SK-N-SH (cell line): ENCODE measurements around the gene PCIF1. TPM values are rescaled to one million over a fixed set of nuclear protein-coding genes. Genes with fewer than 3 reads are reported as not detected.

Source experiments
- CTCF ChIA-PET: fragments of 300-600, 350-600 bp; formaldehyde crosslinking; extraction: SDS; loops from one replicate; lab custom pipeline; 2021; lab: Yijun Ruan, JAX
- POLR2A ChIA-PET: fragments of 350-600 bp; sonication (Branson Sonifier 250); formaldehyde crosslinking; extraction: SDS; loops from one replicate; lab custom pipeline; 2020; ENCODE audit warnings: antibody characterized with exemption, inconsistent platforms; lab: Yijun Ruan, JAX
- DNase-seq: peaks from one replicate; pipeline ENCODE4 v3.0.0; 2012
- H2AFZ ChIP-seq: fragments of 200-600 bp; sonication (generic); 2 replicates; pipeline ENCODE4 v1.8.1; 2016; ENCODE audit warnings: antibody characterized with exemption, mild to moderate bottlenecking, low read depth
- H3F3A ChIP-seq: fragments of 200-600 bp; sonication (generic); replicated peaks from 2 replicates; pipeline ENCODE3; 2016; ENCODE audit warnings: antibody characterized with exemption, mild to moderate bottlenecking; ENCODE audit not compliant: insufficient read depth
- H3K27ac ChIP-seq, 2 experiments: fragments of 200-500 bp in 1 of 2; fragments of 200-600 bp in 1 of 2; sonication (Bioruptor generic) in 1 of 2; sonication (generic), shearing (Covaris generic) in 1 of 2; 2 replicates each; pipeline versions ENCODE4 v1.5.1 to v1.6.1; 2014 to 2016; ENCODE audit warnings: low read depth in 2 of 2, inconsistent platforms in 1 of 2, low read length in 1 of 2, mild to moderate bottlenecking in 1 of 2, mixed read lengths in 1 of 2
- H3K27me3 ChIP-seq: fragments of 200-600 bp; sonication (generic), shearing (Covaris generic); 2 replicates; pipeline ENCODE4 v1.6.1; 2016; ENCODE audit warnings: mixed run types; ENCODE audit not compliant: insufficient read depth
- H3K36me3 ChIP-seq, 2 experiments: fragments of 200-500 bp in 1 of 2; fragments of 200-600 bp in 1 of 2; sonication (Bioruptor generic) in 1 of 2; sonication (generic) in 1 of 2; replicated peaks in 1 of 2; 2 replicates each; pipeline versions ENCODE3 to v1.5.1; 2014 to 2016; ENCODE audit warnings: low read length in 1 of 2, mild to moderate bottlenecking in 1 of 2; ENCODE audit not compliant: insufficient read depth in 2 of 2, control insufficient read depth in 1 of 2
- H3K4me1 ChIP-seq, 2 experiments: fragments of 200-500 bp in 1 of 2; fragments of 200-600 bp in 1 of 2; sonication (Bioruptor generic) in 1 of 2; sonication (generic), shearing (Covaris generic) in 1 of 2; 2 replicates each; pipeline versions ENCODE4 v1.5.1 to v1.6.1; 2014 to 2016; ENCODE audit warnings: low read depth in 1 of 2, low read length in 1 of 2, mixed run types in 1 of 2; ENCODE audit not compliant: insufficient read depth in 2 of 2, control insufficient read depth in 1 of 2
- H3K4me2 ChIP-seq: fragments of 200-600 bp; sonication (generic), shearing (Covaris generic); 2 replicates; pipeline ENCODE4 v1.6.1; 2017; ENCODE audit warnings: mixed run types
- H3K4me3 ChIP-seq, 2 experiments: fragments of 200-500 bp in 1 of 2; fragments of 200-600 bp in 1 of 2; sonication (Bioruptor generic) in 1 of 2; sonication (generic), shearing (Covaris generic) in 1 of 2; 2 replicates each; pipeline versions ENCODE4 v1.5.1 to v1.8.1; 2014 to 2016; ENCODE audit warnings: low read depth in 2 of 2, inconsistent platforms in 1 of 2, low read length in 1 of 2, mild to moderate bottlenecking in 1 of 2, mixed read lengths in 1 of 2, moderate library complexity in 1 of 2
- H3K79me2 ChIP-seq: fragments of 200-600 bp; sonication (generic); 2 replicates; pipeline ENCODE4 v1.8.1; 2017; ENCODE audit warnings: mild to moderate bottlenecking; ENCODE audit not compliant: insufficient read depth
- H3K9ac ChIP-seq: fragments of 200-600 bp; sonication (generic); 2 replicates; pipeline ENCODE4 v1.6.1; 2017; ENCODE audit warnings: mixed run types
- H3K9me2 ChIP-seq: fragments of 200-600 bp; sonication (generic); 2 replicates; pipeline ENCODE4 v1.6.1; 2017; ENCODE audit warnings: mixed run types
- H3K9me3 ChIP-seq: fragments of 200-600 bp; sonication (generic); 2 replicates; pipeline ENCODE4 v1.6.1; 2017; ENCODE audit warnings: mixed run types, mild to moderate bottlenecking, moderate library complexity
- H4K20me1 ChIP-seq: fragments of 200-600 bp; sonication (generic); 2 replicates; pipeline ENCODE4 v1.6.1; 2017; ENCODE audit warnings: mild to moderate bottlenecking, mixed run types; ENCODE audit not compliant: insufficient read depth
- CTCF ChIP-seq: fragments of 200-600 bp; sonication (generic); IDR thresholded peaks from 2 replicates; pipeline ENCODE4 v1.6.1; 2017; ENCODE audit warnings: antibody characterized with exemption, mild to moderate bottlenecking, moderate library complexity
- ELF1 ChIP-seq: IDR thresholded peaks from 2 replicates; pipeline ENCODE4 v1.4.0; 2012
- EP300 ChIP-seq, 2 experiments: IDR thresholded peaks; 2 replicates each; pipeline versions ENCODE4 v1.4.0 to v1.6.1; 2012; ENCODE audit warnings: borderline replicate concordance in 1 of 2, low read depth in 1 of 2, low read length in 1 of 2
- EZH2phosphoT487 ChIP-seq: fragments of 200-600 bp; sonication (generic); IDR thresholded peaks from 2 replicates; pipeline ENCODE4 v1.6.1; 2017; ENCODE audit warnings: low read depth, mixed run types, mild to moderate bottlenecking, antibody characterized with exemption, moderate library complexity, borderline replicate concordance
- FOSL2 ChIP-seq: IDR thresholded peaks from 2 replicates; pipeline ENCODE4 v1.4.0; 2012; ENCODE audit warnings: low read depth, mild to moderate bottlenecking, moderate library complexity, borderline replicate concordance
- FOXM1 ChIP-seq: IDR thresholded peaks from 2 replicates; pipeline ENCODE4 v1.4.0; 2012; ENCODE audit warnings: low read depth, mild to moderate bottlenecking
- GABPA ChIP-seq: IDR thresholded peaks from 2 replicates; pipeline ENCODE4 v1.4.0; 2012; ENCODE audit warnings: low read depth, mild to moderate bottlenecking
- GATA2 ChIP-seq: sonication (generic); formaldehyde crosslinking; IDR thresholded peaks from 2 replicates; pipeline ENCODE4 v1.5.0; 2020; ENCODE audit warnings: mild to moderate bottlenecking, missing genetic modification reagents
- IRF3 ChIP-seq: fragments of 150-350 bp; IDR thresholded peaks from 2 replicates; pipeline ENCODE4 v1.6.1; 2016; ENCODE audit warnings: mild to moderate bottlenecking, low read depth, low read length
- JUND ChIP-seq: IDR thresholded peaks from 2 replicates; pipeline ENCODE4 v1.4.0; 2012
- MEF2A ChIP-seq: IDR thresholded peaks from 2 replicates; pipeline ENCODE4 v1.4.0; 2012; ENCODE audit warnings: low read depth, borderline replicate concordance
- MXI1 ChIP-seq: IDR thresholded peaks from 2 replicates; pipeline ENCODE4 v1.6.1; 2012; ENCODE audit warnings: mild to moderate bottlenecking, low read depth, low read length, improper control_type of control experiment
- NFIC ChIP-seq: IDR thresholded peaks from 2 replicates; pipeline ENCODE4 v1.4.0; 2012; ENCODE audit warnings: borderline replicate concordance
- NRF1 ChIP-seq: IDR thresholded peaks from 2 replicates; pipeline ENCODE4 v1.6.1; 2012; ENCODE audit warnings: low read depth, mild to moderate bottlenecking, low read length
- PBX3 ChIP-seq: IDR thresholded peaks from 2 replicates; pipeline ENCODE4; 2012
- RAD21 ChIP-seq: IDR thresholded peaks from 2 replicates; pipeline ENCODE4 v1.6.1; 2012; ENCODE audit warnings: mild to moderate bottlenecking, low read length
- RCOR1 ChIP-seq: fragments of 150-350 bp; IDR thresholded peaks from 2 replicates; pipeline ENCODE4 v1.6.1; 2017; ENCODE audit warnings: antibody characterized with exemption, low read length
- RFX5 ChIP-seq: IDR thresholded peaks from 2 replicates; pipeline ENCODE4 v1.6.1; 2012; ENCODE audit warnings: mild to moderate bottlenecking, improper control_type of control experiment, low read length
- RXRA ChIP-seq: IDR thresholded peaks from 2 replicates; pipeline ENCODE4 v1.4.0; 2012; ENCODE audit warnings: low read depth, mild to moderate bottlenecking, borderline replicate concordance
- SIN3A ChIP-seq: IDR thresholded peaks from 2 replicates; pipeline ENCODE4 v1.6.1; 2012; ENCODE audit warnings: low read depth, mild to moderate bottlenecking, low read length, moderate library complexity, borderline replicate concordance
- SMC3 ChIP-seq: IDR thresholded peaks from 2 replicates; pipeline ENCODE4 v1.6.1; 2012; ENCODE audit warnings: low read depth, low read length, improper control_type of control experiment
- TAF1 ChIP-seq: IDR thresholded peaks from 2 replicates; pipeline ENCODE4 v1.6.1; 2012; ENCODE audit warnings: low read depth, mild to moderate bottlenecking, low read length, moderate library complexity, borderline replicate concordance
- TCF12 ChIP-seq: IDR thresholded peaks from 2 replicates; pipeline ENCODE4 v1.4.0; 2012
- TEAD4 ChIP-seq: IDR thresholded peaks from 2 replicates; pipeline ENCODE4 v1.4.0; 2012; ENCODE audit warnings: mild to moderate bottlenecking, borderline replicate concordance; ENCODE audit not compliant: insufficient read depth
- USF1 ChIP-seq: IDR thresholded peaks from 2 replicates; pipeline ENCODE4 v1.4.0; 2012; ENCODE audit warnings: low read depth, borderline replicate concordance
- ZBTB33 ChIP-seq: IDR thresholded peaks from 2 replicates; pipeline ENCODE4 v1.4.0; 2012; ENCODE audit warnings: low read depth, borderline replicate concordance
- WGBS: methylation state at CpG from one replicate; pipeline ENCODE4 v1.1.6; 2017; ENCODE audit warnings: low lambda C conversion rate; 5-methylcytosine and 5-hydroxymethylcytosine counted together
- polyA plus RNA-seq, 3 experiments: library from polyadenylated mRNA; depleted of rRNA; stranded (reverse); fragments of >200 nt; gene quantifications; 2 replicates each; pipeline ENCODE4 v1.2.3, GENCODE V29; 2012

PCIF1 gene
- polyA plus RNA-seq, 1 of the 3 experiments (the other 2 are of a cell fraction): 23.1 TPM

GRCh38 chr20:45890077-45890984, 44.2 kb upstream of the PCIF1 start:
- CTCF ChIA-PET: interaction anchor here (0.7 to 4.5 kb wide), 33 partner anchors 7 to 97 kb away, joined by 3 to 41 read pairs (median 6); partner anchors contain the start of genes ACOT8, PCIF1, PLTP and ZSWIM1
- DNase-seq: peak; percentile 91
- TF ChIP-seq RFX5 (no peak), TEAD4 (no peak), SIN3A (peak; percentile 61; the same call in 1 of the 2 replicates), GABPA (no peak), NRF1 (peak; percentile 41), RCOR1 (peak; percentile 44; the same call in 1 of the 2 replicates), PBX3 (no peak), FOSL2 (no peak), MEF2A (no peak), EP300 (IDR thresholded peaks at IDR 0.05; ENCODE audit: borderline replicate concordance in 1 of 2, low read depth in 1 of 2, low read length in 1 of 2) (no peak), SMC3 (peak; percentile 42), ELF1 (no peak), MXI1 (peak; percentile 94), NFIC (peak; percentile 37), USF1 (no peak), EZH2phosphoT487 (no peak), TAF1 (no peak), IRF3 (no peak), JUND (no peak), ZBTB33 (no peak), FOXM1 (no peak), TCF12 (no peak), RXRA (no peak), GATA2 (CRISPR knock-in tag) (no peak), RAD21 (peak; percentile 62), CTCF (peak; percentile 68)

More at GRCh38 chr20:45890077-45890984, 44.2 kb upstream of the PCIF1 start:
- POLR2A ChIA-PET: interaction anchor here (0.7 to 2.8 kb wide), 11 partner anchors 9 to 81 kb away, joined by 3 to 26 read pairs (median 5); partner anchors contain the start of genes ACOT8, PCIF1, PLTP and SNX21
- Histone ChIP-seq H4K20me1 (no peaks in the 10 kb centered on the region), H3K4me2 (peak overlapping the region; percentile 94), H3K9me2 (no peaks in the 10 kb centered on the region), H3K4me1 (peaks cover 0 to 9% of the 10 kb centered on the region in 2 experiments; a peak in 2 of 4 replicates), H3F3A (peaks cover 5% of the 10 kb centered on the region), H3K36me3 (peaks cover 5 to 23% of the 10 kb centered on the region in 2 experiments), H3K9me3 (no peaks in the 10 kb centered on the region), H3K27ac (peak overlapping the region; percentile 58 to 89), H3K4me3 (peak overlapping the region; percentile 78 to 90), H3K9ac (peak overlapping the region; percentile 82), H2AFZ (peak overlapping the region; percentile 72), H3K27me3 (no peaks in the 10 kb centered on the region), H3K79me2 (peaks cover 19% of the 10 kb centered on the region; the same call in 1 of the 2 replicates)
- 40% methylated on average over 9 of the region's 79 CpGs for whole genome bisulfite sequencing
